GM19395 (cell line): Measurements from ENCODE around the gene DSCAML1.
"Not testable (repeated sequence)": the region's sequence is repeated elsewhere in the genome, so short reads cannot be mapped to it uniquely, and the experiment has no call there.

ENCODE experiments used
- ATAC-seq: cut with Tn5 transposase; IDR thresholded peaks from one replicate; pipeline ENCODE4 v1.9.1; 2021; ENCODE audit warnings: mild to moderate bottlenecking, moderate library complexity; ENCODE audit not compliant: unreplicated experiment

DSCAML1 gene

DNA sequence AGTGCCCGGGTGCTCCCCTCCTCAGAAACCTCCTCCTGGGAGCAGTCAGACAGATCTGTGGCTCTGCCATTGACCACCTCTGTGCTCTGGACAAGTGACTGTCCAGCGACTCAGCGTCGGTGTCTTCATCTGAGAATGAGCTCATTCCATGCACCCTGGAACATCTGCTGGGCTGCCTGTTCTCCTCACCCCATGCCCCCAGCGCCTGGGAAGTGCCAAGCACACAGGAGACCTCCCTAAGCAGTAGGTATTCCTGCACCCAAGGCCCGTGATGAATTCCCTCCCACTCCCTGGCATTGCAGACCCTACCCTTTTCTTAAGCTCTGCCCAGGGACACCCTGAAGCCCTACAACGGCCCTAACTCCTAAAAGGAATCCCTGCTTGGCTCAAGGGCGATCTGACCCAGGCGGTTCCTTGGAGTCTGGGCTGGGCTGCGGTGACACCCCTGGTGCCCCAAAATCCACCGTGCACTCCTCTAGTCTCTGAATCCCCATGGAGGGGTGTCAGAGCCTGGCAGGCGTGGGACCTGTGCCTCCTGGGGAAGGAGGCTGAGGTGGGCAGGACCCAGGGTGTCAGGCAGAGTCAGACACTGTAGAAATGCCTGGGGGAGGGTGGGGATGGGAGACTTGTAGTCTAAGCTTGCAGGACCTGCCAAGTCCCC is 377.4 kb downstream of the DSCAML1 start:
- ATAC-seq, result no peak

DNA sequence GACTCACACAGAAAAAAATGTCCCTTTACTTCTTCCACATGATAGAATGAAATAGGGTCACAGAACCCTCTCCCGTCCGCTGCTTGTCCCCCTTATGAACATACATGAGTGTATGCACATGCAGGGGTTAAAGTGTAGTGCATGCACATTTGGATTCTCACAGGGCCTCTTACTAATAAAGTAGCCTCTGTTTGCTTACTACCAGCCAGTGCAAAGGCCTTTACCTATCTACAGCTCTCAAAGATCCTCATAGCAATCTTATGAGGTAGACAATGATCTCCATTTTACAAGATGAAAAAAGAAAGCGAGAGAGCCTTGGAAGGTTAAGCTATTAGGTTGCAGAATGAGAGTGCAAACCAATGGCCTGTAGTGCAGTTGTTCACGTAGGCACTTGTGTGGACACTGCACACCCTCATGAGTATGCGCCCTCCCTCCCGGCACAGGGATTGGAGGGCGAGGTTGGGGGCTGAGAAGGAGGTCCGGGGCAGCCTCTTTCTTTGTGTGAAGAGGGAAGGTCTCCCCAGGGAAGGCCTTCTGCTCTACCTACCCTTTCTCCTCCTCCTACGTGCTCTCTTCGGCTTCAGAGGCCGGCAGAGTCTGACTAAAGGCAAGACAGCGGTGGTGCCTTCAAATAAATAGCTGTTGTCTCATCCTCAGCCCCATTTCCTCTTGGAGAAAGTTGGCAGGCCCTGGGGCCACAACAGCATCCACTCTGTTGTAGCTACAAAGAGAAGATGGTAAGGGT is 378.1 kb downstream of the DSCAML1 start:
- ATAC-seq, result no peak

DNA sequence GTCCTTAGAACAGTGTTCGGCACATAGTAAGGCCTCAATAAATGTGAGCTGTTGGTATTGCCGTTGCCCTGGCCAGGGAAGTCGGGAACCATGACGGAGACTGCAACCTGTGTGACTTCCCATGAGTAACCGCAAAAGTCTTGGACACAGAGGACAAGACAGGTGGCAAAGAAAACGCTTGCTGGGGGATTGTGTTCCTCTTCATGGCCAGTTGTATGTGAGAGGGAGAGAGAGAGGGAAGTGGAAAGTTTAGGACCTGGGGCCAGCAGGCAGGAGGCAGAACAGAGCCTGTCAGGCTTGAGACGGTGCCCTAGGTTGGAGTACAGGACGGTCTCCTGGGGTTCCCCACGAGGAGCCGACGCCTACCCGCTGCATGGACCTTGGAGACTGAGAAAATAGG is 379.2 kb downstream of the DSCAML1 start:
- ATAC-seq, result no peak

DNA sequence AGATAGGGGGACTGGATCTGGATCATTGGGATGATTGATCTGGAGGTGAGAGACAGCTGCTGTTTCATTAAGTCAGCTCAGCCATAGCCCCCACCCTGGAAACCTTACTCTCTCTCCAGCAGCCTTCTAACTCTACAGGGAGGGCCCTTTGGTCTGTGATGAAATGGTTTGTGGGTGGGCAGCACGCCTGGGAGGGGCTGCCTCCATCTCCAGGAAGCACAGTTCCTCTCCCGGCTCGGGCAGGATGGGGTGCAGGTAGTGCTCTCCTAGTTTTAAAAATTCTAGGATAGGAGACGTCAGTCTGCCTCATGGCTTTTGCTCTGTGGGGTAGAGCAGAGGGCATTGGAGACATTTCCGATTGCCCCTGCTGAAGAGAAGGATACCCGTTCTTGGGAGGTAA is 379.7 kb downstream of the DSCAML1 start:
- ATAC-seq, result no peak

DNA sequence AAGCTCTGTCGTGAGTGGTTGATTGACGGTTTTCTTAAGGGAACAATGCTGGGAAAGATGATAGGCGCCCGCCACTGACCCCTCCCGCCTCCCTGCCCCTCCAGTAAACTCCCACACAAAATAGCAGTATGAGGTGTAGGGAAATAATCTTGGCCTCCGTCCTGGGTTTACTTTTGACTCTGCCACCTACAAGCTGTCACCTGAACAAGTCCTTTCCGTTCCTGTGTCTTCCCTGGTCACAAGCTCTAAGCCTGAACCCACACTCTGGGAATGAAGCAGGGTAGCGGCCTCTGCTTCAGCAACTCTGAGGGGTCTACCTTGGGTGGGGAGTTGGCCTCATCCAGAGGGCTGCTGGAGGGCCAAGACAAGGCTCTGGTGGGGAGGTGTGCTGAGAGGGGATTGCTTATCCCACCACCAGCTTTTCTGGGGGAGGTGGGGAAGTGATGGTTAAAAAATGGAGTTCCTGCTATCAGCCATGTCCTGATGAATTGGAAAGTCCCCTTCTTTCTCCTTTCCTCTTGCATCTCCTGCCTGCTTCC is 381.6 kb downstream of the DSCAML1 start:
- no peak for ATAC-seq

DNA sequence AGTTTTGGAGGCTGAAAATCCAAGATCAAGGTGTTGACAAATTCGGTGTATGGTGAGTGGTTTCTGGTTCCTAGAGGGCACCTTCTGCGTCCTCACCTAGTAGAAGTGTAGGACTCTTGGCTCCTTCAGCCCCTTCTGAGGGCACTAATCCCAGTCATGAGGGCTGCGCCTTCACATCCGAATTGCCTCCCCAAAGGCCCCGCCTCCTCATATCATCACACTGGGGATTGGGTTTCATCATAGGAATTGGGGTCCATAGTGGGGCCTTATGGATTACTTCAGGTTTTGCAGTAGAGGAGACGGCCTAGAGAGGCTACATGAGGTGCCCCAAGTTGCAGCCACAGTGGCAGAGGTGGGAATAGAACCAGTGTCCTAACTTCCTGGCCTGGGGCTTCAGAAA is 382.3 kb downstream of the DSCAML1 start:
- no peak for ATAC-seq

DNA sequence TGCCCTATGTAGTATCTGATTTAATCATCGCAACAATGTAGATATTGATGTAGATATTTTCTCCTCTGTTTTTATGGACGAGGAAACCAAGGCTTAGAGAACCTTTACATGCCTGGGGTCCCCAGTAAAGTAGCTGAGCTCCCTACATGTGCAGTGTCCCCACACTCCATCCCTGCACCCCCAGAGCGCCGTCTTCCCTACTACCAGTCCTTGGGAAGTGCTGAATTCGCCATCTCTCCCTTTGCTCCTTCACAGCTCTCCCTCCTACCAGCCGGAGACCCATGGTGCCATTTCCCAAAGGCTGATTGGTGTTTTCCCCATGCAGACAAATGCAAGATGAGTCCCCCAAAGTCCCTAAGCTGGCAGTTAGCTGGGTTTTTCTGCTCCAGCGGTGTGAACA is 383.4 kb downstream of the DSCAML1 start:
- no peak for ATAC-seq

DNA sequence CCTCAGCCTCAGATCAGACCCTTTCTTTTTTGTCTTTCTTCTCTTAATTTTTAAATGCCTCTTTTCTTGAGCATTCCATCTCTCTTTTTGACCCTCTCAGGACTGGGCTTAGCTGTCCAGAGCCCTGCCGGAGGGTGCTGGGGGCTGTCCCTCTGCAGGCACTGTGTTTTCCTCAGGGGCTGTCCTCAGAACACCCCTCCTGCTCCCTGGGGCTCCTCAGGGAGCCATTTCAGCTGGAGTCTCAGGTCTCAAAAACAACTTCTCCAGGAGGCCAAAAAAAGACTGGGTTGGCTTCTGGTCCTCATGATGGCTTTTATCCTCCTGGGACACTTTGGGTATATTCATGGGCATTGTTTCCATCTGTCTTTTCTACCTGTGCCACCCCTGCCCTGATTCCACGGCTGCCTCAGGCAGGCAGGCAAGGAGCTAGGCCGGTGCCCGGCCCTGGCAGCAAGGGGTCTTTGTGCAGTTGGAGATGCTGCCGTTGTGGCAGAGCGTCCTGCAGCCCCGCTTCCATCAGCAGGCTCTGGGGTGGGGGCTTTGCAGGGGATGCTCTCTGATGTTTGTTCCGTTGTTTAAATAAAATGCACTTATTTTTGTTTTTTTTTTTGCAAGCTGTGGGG is 384.3 kb downstream of the DSCAML1 start:
- no peak for ATAC-seq

DNA sequence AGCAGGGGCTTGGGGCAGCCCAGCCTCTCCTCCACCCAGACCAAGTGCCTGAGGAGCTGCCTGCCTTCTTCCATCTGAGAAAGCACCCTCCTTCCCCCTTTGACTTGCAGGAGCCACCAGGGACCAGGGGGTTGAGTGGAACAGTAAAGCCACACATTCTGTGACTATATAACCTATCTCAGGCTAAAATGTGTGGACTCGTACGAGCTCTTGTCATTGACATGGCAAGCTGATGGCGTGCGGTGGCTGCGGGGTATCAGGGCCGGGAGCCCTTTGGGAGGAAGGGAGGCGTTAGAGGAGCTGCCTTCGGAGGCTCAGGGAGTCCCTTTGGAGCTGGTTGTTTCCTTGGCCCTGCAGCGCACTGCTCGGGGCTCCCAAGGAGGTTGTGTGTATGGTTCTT is 384.8 kb downstream of the DSCAML1 start:
- ATAC-seq, result no peak

DNA sequence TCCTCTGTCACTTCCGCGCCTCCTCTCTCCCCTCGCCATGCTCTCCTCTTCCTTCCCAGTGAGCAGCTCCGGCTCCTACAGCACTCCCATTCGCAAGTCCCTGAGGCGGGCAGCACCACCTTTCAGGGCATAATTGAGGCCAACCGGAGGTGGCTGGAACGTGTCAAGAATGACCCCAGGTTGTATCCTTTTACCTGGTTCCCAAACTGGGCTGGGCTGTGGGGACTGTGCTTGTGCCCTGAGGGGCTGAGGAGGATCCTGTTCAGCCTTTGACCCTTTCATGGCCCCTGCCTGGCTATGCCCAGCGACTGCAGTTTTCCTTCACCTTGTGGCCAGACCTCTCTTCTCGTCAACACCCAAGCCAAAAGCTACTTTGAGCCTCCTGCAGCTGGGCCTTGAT is 385.3 kb downstream of the DSCAML1 start:
- no peak for ATAC-seq

DNA sequence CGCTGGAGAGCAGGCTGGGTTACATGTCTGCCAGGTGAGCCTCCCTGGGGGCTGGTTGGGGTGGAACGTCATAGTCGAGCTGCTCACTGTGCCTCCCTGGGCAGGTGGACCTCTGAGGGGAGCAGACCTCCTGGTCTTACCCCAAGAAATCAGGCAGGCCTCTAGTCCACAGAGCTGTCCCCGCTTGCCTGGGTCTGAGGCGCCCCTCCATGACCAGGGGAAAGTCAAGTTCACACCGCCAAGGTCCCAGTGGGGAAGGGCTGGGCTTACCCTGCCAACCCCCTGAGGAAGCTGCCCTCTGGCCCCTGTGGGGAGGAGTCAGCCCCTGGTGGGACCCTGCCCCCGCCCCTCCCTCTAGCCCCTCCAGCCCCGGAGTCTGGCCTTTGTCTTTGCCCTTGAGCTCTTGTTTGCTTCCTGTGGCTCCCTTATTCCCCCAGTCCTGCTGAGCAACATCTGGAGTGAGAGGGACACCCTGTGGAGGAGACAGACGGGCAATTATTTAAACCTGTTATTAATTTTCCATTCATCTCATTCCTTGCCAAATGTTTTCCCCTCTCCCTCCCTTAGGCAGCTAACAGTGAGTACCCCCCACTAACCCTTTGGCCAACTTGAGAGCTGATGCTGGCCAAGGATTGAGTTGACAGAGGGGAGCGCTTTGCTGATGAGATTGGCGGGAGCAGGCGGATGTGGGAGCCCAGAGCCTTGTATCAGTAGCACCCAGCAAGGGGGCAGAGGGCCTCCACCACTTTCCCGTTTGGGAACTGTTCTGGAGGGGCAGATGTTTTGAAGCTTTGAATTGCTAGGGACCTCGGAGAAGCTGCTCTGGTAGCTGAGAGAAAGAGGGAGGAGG is 385.9 kb downstream of the DSCAML1 start:
- ATAC-seq, result no peak

DNA sequence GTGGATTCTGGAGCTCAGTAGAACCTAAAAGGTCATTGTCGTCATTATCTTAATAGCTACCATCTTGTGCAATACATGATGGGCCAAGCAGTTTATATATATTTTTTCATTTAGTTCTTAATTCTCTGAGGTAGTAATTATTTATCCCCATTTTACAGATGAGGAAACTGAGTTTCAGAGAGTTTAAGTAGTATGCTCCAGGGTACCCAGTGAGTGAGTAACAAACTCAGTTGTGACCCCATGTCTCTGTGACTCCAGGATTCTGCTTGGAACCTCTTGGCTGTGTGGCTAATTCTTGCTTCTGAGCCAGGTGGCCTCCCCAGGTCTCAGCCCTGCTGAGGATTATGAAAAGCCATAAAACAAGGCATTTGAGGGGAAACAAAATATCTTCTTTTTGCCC is 386.8 kb downstream of the DSCAML1 start:
- no peak for ATAC-seq

DNA sequence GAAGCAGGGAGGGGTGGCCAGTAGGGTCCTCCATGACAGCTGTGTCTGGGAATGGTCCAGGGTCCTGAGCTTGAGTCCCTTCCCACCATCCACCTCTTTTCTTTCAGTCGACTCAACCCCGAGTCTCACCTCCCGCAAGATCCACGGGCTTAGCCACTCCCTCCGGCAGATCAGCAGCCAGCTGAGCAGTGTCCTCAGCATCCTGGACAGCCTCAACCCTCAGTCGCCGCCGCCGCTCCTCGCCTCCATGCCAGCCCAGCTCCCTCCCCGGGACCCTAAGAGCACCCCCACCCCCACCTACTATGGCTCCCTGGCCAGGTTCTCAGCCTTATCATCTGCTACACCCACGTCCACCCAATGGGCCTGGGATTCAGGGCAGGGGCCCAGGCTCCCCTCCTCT is 387.5 kb downstream of the DSCAML1 start:
- no peak for ATAC-seq

DNA sequence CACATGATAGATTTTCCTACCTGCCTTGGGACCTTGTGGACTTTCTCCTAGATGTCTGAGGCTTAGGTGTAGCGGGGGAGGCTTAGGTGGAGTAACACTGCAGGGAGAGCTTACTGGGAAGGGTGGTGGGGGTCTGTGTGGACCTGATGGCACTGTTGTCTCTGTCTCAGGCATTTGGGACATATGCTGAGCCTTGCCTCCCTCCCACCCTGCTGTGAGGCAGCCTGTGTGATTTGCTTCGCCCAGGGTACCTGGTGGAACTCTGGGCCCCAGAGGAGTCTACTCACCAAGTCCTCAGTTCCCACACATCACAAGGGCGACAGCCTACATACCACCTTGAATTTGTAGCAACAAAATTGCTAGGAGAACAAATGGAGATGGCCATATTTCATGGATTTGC is 388.7 kb downstream of the DSCAML1 start:
- no peak for ATAC-seq

DNA sequence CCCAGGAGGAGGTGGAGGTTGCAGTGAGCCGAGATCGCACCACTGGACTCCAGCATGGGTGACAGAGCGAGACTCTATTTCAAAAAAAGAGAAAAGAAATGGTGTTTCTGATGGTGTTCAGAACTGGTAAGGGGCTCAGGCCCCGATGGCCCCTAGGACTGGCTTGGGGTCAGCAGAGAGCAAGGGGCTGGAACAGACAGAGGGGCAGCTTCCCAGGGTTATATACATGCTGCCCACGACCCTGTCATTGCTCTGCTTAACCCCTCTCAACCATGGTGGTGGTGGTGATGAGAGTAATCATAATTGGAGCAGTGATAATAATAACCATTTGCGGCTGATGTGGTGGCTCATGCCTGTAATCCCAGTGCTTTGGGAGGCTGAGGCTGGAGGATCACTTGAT is 390.0 kb downstream of the DSCAML1 start:
- no peak for ATAC-seq

DNA sequence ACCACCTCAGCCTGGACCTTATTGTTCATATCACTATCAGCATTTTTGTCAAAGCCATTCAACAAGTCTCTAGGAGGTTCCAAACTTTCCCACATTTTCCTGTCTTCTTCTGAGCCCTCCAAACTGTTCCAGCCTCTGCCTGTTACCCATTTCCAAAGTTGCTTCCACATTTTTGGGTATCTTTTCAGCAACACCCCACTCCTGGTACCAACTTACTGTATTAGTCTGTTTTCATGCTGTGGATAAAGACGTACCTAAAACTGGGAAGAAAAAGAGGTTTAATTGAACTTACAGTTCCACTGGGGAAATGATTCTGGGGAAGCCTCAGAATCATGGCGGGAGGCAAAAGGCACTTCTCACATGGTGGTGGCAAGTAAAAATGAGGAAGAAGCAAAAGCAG is 391.1 kb downstream of the DSCAML1 start:
- ATAC-seq, result not testable (repeated sequence)

DNA sequence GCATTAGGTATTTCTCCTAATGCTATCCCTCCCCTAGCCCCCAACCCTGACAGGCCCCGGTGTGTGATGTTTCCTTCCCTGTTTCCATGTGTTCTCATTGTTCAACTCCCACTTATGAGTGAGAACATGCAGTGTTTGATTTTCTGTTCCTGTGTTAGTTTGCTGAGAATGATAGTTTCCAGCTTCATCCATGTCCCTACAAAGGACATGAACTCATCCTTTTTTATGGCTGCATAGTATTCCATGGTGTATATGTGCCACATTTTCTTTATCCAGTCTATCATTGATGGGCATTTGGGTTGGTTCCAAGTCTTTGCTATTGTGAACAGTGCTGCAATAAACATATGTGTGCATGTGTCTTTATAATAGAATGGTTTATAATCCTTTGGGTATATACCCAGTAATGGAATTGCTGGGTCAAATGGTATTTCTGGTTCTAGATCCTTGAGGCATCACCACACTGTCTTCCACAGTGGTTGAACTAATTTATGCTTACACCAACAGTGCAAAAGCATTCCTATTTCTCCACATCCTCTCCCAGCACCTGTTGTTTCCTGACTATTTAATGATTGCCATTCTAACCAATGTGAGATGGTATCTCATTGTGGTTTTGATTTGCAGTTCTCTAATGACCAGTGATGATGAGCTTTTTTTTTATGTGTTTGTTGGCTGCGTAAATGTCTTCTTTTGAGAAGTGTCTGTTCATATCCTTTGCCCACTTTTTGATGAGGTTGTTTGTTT is 397.7 kb downstream of the DSCAML1 start:
- ATAC-seq, result not testable (repeated sequence)

DNA sequence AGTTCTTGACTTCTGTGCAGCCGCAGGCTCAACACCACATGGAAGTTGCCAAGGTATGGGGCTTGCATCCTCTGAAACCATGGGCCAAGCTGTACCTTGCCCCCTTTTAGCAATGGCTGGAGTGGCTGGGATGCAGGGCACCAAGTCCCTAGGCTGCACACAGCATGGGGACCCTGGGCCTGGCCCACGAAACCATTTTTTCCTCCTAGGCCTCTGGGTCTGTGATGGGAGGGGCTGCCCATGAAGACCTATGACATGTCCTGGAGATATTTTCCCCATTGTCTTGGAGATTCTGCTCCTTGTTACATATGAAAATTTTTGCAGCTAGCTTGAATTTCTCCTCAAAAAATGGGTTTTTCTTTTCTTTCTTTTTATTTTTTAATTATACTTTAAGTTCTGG is 398.4 kb downstream of the DSCAML1 start:
- ATAC-seq, result not testable (repeated sequence)

DNA sequence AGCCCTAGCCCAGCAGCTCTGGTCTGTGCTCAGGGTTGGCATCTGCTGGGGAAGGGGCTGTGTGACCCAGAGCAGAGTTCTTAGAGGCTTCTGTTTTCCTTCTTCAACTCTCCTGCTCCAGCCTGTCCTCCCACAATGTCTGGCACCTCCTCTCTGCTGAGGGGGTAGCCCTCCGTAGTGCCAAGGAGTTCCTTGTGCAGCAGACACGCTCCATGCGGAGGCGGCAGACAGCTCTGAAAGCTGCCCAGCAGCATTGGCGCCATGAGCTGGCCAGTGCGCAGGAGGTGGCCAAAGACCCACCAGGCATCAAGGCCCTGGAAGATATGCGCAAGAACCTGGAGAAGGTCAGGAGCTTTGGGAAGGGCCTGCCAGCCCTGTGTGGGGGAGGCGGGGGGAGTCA is 400.0 kb downstream of the DSCAML1 start:
- ATAC-seq, result no peak

DNA sequence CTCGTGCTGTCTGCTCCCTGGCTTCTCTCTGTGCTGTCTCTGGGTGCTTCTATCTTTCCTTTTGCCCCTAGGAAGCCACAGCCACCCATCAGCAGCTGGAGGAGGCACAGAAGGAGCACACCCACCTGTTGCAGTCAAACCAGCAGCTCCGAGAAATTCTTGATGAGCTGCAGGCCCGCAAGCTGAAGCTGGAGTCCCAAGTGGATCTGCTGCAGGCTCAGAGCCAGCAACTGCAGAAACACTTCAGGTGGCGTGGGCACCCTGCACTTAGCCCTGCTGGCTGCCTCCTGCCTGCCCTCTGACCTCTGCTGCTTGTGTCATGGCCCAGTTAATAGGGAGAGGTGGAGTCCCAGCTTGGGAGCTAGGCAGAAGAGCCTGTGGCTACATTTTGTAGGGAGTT is 401.5 kb downstream of the DSCAML1 start:
- no peak for ATAC-seq
